ENCODE results near the gene CDKN2B-AS1.

DNA sequence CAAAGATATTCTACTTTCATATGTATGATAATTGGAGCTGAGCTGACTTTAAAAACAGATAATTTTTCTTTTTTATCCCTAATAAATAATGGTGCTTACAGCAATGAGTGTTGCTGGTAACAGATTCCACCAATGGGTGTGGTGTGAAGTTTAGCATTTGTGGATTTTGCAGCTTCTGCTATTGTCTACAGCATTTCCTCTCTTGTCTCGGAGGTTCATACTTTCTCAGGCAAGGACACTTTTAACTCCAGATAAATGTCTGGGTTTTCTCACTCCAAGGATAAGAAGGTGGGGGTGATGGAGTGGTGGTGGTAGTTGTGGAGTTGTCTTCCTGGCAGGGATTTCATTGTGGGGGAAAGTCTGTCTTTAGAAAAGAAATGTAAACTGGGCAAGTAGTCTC, 134.5 kb downstream of the CDKN2B-AS1 start:
- TF ChIP-seq, protein P1, sequence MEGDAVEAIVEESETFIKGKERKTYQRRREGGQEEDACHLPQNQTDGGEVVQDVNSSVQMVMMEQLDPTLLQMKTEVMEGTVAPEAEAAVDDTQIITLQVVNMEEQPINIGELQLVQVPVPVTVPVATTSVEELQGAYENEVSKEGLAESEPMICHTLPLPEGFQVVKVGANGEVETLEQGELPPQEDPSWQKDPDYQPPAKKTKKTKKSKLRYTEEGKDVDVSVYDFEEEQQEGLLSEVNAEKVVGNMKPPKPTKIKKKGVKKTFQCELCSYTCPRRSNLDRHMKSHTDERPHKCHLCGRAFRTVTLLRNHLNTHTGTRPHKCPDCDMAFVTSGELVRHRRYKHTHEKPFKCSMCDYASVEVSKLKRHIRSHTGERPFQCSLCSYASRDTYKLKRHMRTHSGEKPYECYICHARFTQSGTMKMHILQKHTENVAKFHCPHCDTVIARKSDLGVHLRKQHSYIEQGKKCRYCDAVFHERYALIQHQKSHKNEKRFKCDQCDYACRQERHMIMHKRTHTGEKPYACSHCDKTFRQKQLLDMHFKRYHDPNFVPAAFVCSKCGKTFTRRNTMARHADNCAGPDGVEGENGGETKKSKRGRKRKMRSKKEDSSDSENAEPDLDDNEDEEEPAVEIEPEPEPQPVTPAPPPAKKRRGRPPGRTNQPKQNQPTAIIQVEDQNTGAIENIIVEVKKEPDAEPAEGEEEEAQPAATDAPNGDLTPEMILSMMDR (IDR thresholded peaks at IDR 0.05): no peak
- TF ChIP-seq JUN (CRISPR knock-in tag; IDR thresholded peaks at IDR 0.05): no peak
- TF ChIP-seq NFYB (CRISPR knock-in tag; conservative IDR thresholded peaks at IDR 0.05; ENCODE audit: low read depth): no peak
- TF ChIP-seq NR3C1 (CRISPR knock-in tag; conservative IDR thresholded peaks at IDR 0.05; ENCODE audit: low read depth): no peak
- TF ChIP-seq, protein P2, sequence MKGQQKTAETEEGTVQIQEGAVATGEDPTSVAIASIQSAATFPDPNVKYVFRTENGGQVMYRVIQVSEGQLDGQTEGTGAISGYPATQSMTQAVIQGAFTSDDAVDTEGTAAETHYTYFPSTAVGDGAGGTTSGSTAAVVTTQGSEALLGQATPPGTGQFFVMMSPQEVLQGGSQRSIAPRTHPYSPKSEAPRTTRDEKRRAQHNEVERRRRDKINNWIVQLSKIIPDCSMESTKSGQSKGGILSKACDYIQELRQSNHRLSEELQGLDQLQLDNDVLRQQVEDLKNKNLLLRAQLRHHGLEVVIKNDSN (CRISPR knock-in tag; IDR thresholded peaks at IDR 0.05): no peak
- no peak for TF ChIP-seq TEAD4 (CRISPR knock-in tag; IDR thresholded peaks at IDR 0.05)
- TF ChIP-seq, protein P3, sequence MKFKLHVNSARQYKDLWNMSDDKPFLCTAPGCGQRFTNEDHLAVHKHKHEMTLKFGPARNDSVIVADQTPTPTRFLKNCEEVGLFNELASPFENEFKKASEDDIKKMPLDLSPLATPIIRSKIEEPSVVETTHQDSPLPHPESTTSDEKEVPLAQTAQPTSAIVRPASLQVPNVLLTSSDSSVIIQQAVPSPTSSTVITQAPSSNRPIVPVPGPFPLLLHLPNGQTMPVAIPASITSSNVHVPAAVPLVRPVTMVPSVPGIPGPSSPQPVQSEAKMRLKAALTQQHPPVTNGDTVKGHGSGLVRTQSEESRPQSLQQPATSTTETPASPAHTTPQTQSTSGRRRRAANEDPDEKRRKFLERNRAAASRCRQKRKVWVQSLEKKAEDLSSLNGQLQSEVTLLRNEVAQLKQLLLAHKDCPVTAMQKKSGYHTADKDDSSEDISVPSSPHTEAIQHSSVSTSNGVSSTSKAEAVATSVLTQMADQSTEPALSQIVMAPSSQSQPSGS (CRISPR knock-in tag; IDR thresholded peaks at IDR 0.05; ENCODE audit: borderline replicate concordance, low read depth): no peak
- TF ChIP-seq, protein P4, sequence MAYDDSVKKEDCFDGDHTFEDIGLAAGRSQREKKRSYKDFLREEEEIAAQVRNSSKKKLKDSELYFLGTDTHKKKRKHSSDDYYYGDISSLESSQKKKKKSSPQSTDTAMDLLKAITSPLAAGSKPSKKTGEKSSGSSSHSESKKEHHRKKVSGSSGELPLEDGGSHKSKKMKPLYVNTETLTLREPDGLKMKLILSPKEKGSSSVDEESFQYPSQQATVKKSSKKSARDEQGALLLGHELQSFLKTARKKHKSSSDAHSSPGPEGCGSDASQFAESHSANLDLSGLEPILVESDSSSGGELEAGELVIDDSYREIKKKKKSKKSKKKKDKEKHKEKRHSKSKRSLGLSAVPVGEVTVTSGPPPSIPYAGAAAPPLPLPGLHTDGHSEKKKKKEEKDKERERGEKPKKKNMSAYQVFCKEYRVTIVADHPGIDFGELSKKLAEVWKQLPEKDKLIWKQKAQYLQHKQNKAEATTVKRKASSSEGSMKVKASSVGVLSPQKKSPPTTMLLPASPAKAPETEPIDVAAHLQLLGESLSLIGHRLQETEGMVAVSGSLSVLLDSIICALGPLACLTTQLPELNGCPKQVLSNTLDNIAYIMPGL (CRISPR knock-in tag; IDR thresholded peaks at IDR 0.05): no peak
- TF ChIP-seq, protein P5, sequence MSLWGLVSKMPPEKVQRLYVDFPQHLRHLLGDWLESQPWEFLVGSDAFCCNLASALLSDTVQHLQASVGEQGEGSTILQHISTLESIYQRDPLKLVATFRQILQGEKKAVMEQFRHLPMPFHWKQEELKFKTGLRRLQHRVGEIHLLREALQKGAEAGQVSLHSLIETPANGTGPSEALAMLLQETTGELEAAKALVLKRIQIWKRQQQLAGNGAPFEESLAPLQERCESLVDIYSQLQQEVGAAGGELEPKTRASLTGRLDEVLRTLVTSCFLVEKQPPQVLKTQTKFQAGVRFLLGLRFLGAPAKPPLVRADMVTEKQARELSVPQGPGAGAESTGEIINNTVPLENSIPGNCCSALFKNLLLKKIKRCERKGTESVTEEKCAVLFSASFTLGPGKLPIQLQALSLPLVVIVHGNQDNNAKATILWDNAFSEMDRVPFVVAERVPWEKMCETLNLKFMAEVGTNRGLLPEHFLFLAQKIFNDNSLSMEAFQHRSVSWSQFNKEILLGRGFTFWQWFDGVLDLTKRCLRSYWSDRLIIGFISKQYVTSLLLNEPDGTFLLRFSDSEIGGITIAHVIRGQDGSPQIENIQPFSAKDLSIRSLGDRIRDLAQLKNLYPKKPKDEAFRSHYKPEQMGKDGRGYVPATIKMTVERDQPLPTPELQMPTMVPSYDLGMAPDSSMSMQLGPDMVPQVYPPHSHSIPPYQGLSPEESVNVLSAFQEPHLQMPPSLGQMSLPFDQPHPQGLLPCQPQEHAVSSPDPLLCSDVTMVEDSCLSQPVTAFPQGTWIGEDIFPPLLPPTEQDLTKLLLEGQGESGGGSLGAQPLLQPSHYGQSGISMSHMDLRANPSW (CRISPR knock-in tag; conservative IDR thresholded peaks at IDR 0.05; ENCODE audit: low read depth): no peak
